Measurements from ENCODE around the gene ANG.

Gene ANG

DNA sequence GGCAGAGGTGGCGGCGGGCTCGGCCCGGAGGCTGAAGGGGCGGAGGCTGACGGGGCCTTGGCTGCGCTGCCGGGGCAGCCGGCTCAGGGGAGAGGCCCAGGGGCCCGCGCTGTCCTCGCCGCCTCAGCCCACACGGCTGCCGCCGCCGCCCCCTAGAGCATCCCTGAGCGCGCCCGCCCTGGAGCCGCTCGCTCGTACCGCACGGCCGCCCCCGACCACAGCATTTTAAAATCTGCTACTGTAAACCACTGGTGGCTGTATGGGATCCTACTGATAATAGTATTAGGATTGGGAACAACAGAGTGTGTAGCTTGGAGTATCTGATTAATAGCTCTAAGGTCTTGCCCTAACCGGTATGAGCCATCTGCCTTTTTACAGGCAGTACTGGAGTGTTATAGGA, 34.9 kb downstream of the ANG start:
- TF ChIP-seq ZBTB7A (IDR thresholded peaks at IDR 0.05; ENCODE audit: low read depth) (no peak), TEAD4 (IDR thresholded peaks at IDR 0.05) (no peak), TCF12 (IDR thresholded peaks at IDR 0.05; ENCODE audit: low read depth) (no peak), CREB1 (IDR thresholded peaks at IDR 0.05; ENCODE audit: low read depth) (no peak), RAD21 (IDR thresholded peaks at IDR 0.05; ENCODE audit: low read depth) (no peak), TAF1 (IDR thresholded peaks at IDR 0.05; ENCODE audit: low read depth) (no peak), CEBPB (IDR thresholded peaks at IDR 0.05) (no peak)
- TF ChIP-seq, protein P1, sequence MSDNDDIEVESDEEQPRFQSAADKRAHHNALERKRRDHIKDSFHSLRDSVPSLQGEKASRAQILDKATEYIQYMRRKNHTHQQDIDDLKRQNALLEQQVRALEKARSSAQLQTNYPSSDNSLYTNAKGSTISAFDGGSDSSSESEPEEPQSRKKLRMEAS (IDR thresholded peaks at IDR 0.05), result no peak
- TF ChIP-seq, protein P2, sequence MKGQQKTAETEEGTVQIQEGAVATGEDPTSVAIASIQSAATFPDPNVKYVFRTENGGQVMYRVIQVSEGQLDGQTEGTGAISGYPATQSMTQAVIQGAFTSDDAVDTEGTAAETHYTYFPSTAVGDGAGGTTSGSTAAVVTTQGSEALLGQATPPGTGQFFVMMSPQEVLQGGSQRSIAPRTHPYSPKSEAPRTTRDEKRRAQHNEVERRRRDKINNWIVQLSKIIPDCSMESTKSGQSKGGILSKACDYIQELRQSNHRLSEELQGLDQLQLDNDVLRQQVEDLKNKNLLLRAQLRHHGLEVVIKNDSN (IDR thresholded peaks at IDR 0.05), result no peak

DNA sequence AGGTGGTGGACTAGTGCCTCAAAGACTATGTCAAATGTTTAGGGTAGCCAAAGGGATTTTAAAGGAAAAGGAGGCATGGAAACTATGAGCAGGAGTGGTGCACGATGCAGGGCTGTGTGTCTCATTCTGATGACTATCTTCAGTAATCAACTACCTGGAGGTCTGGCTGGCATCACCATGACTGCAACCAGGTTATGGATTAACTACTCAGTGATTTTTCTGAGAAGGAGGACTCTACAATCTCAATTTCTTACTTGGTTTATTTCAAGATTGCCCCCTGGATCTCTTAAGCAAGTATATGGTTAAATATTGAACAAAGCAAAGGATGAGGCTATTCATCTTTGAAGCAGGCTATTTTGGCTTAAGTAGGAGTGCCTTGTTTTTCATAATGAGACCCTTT, 38.0 kb downstream of the ANG start:
- no peak for TF ChIP-seq EGR1 (IDR thresholded peaks at IDR 0.05)
- TF ChIP-seq, protein P1 (IDR thresholded peaks at IDR 0.05), result no peak
- no peak for TF ChIP-seq TEAD4 (IDR thresholded peaks at IDR 0.05)
- no peak for TF ChIP-seq TAF1 (IDR thresholded peaks at IDR 0.05; ENCODE audit: low read depth)
- TF ChIP-seq NFIC (IDR thresholded peaks at IDR 0.05), result no peak
- TF ChIP-seq EP300 (IDR thresholded peaks at IDR 0.05; ENCODE audit: borderline replicate concordance), result no peak
- no peak for TF ChIP-seq YY1 (IDR thresholded peaks at IDR 0.05; ENCODE audit: low read depth)
- no peak for TF ChIP-seq ZBTB7A (IDR thresholded peaks at IDR 0.05; ENCODE audit: low read depth)
- no peak for TF ChIP-seq CREB1 (IDR thresholded peaks at IDR 0.05; ENCODE audit: low read depth)
- no peak for TF ChIP-seq CEBPB (IDR thresholded peaks at IDR 0.05)
- no peak for TF ChIP-seq RAD21 (IDR thresholded peaks at IDR 0.05; ENCODE audit: low read depth)
- TF ChIP-seq, protein P3, sequence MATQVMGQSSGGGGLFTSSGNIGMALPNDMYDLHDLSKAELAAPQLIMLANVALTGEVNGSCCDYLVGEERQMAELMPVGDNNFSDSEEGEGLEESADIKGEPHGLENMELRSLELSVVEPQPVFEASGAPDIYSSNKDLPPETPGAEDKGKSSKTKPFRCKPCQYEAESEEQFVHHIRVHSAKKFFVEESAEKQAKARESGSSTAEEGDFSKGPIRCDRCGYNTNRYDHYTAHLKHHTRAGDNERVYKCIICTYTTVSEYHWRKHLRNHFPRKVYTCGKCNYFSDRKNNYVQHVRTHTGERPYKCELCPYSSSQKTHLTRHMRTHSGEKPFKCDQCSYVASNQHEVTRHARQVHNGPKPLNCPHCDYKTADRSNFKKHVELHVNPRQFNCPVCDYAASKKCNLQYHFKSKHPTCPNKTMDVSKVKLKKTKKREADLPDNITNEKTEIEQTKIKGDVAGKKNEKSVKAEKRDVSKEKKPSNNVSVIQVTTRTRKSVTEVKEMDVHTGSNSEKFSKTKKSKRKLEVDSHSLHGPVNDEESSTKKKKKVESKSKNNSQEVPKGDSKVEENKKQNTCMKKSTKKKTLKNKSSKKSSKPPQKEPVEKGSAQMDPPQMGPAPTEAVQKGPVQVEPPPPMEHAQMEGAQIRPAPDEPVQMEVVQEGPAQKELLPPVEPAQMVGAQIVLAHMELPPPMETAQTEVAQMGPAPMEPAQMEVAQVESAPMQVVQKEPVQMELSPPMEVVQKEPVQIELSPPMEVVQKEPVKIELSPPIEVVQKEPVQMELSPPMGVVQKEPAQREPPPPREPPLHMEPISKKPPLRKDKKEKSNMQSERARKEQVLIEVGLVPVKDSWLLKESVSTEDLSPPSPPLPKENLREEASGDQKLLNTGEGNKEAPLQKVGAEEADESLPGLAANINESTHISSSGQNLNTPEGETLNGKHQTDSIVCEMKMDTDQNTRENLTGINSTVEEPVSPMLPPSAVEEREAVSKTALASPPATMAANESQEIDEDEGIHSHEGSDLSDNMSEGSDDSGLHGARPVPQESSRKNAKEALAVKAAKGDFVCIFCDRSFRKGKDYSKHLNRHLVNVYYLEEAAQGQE (IDR thresholded peaks at IDR 0.05; ENCODE audit: low read depth), result no peak
- TF ChIP-seq FOXM1 (IDR thresholded peaks at IDR 0.05; ENCODE audit: borderline replicate concordance, low read depth), result no peak
- no peak for TF ChIP-seq TCF12 (IDR thresholded peaks at IDR 0.05; ENCODE audit: low read depth)
- TF ChIP-seq, protein P2 (IDR thresholded peaks at IDR 0.05), result no peak

DNA sequence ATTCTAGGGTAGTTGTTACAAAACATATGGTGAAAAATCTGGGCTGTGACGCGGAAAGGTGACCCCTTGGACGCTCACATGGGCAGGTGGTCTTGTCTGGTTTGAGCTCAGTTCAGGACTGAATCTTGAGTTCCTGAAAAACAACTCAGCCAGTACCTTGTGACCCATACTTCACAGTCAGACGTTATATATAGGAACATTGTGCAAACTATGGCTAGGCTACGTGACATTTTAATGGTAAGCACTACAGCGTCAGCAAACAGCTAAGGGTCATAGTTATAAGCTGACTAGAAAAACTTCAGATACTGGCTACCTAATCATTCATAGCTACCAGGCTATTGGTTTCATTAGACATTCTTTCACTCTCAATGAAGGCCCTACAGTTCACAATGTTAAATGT, 42.3 kb downstream of the ANG start:
- no peak for TF ChIP-seq FOXM1 (IDR thresholded peaks at IDR 0.05; ENCODE audit: borderline replicate concordance, low read depth)
- no peak for TF ChIP-seq YY1 (IDR thresholded peaks at IDR 0.05; ENCODE audit: low read depth)

DNA sequence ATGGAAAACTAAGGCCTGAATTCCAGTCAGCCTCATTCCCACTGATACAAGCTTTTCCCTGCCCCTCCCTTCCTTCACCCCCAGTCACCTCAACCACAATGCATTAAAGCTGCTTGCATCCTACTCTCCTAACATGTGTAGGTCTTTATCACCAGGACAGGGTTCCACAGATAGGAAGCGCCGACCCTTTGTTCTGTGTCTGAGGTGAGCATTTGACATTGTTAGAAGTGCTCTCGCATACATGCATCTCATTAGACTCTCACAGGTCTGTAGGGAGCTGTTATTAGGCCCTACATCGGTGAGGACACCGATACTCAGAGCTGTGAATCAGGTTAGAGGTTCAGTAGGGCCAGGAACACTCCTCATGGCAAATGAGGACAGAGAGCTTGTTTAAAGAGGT, 43.9 kb downstream of the ANG start:
- TF ChIP-seq EGR1 (IDR thresholded peaks at IDR 0.05) (no peak), YY1 (IDR thresholded peaks at IDR 0.05; ENCODE audit: low read depth) (no peak), FOXM1 (IDR thresholded peaks at IDR 0.05; ENCODE audit: borderline replicate concordance, low read depth) (no peak), TEAD4 (IDR thresholded peaks at IDR 0.05) (no peak), TAF1 (IDR thresholded peaks at IDR 0.05; ENCODE audit: low read depth) (no peak), EP300 (IDR thresholded peaks at IDR 0.05; ENCODE audit: borderline replicate concordance) (no peak), NFIC (IDR thresholded peaks at IDR 0.05) (no peak)
- TF ChIP-seq, protein P2 (IDR thresholded peaks at IDR 0.05), result no peak
- TF ChIP-seq, protein P3 (IDR thresholded peaks at IDR 0.05; ENCODE audit: low read depth), result no peak

DNA sequence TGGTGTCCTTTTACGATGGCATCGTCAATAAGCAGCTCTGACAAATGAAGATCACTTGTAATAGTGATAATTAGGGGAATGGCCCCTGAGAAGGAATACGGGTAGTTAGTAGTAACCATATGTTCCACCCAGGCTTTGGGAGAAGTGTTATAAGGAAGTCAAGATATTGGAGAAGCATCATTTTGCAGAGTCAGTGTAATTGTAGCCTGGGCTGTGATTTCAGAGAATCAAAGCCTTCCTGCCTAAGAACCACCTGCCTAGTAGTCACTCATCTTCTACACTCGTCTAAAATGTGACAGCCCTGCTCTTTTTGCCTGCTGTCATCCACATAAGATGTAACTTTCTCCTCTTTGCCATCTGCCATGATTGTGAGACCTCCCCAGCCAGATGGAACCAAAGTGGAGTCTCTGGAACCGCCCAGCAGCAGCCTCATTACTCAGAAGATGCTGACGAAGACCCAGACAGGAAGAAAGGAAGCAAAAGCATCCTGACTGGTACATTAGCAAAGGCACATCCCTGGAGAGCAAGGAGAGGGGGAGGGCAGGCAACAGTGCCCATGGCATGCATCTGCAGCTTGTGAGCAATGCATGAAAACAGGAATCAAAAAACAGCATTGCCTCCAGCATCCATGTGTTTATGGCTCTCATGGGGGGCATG, 44.5 kb downstream of the ANG start:
- TF ChIP-seq ZBTB7A (IDR thresholded peaks at IDR 0.05; ENCODE audit: low read depth) (no peak), CEBPB (IDR thresholded peaks at IDR 0.05) (no peak), CREB1 (IDR thresholded peaks at IDR 0.05; ENCODE audit: low read depth) (no peak), RAD21 (IDR thresholded peaks at IDR 0.05; ENCODE audit: low read depth) (no peak), TAF1 (IDR thresholded peaks at IDR 0.05; ENCODE audit: low read depth) (no peak), YY1 (IDR thresholded peaks at IDR 0.05; ENCODE audit: low read depth) (no peak)
- TF ChIP-seq, protein P2 (IDR thresholded peaks at IDR 0.05), result no peak
